GM12872 (cell line): ENCODE measurements around the gene ULBP1.

Experiments used
- TF ChIP-seq, protein P1 (sequence below): IDR thresholded peaks from 3 replicates; pipeline ENCODE4 v1.5.1; 2011; ENCODE audit warnings: low read depth, mild to moderate bottlenecking, low read length, moderate library complexity; ENCODE audit not compliant: insufficient read depth

ULBP1 gene

DNA sequence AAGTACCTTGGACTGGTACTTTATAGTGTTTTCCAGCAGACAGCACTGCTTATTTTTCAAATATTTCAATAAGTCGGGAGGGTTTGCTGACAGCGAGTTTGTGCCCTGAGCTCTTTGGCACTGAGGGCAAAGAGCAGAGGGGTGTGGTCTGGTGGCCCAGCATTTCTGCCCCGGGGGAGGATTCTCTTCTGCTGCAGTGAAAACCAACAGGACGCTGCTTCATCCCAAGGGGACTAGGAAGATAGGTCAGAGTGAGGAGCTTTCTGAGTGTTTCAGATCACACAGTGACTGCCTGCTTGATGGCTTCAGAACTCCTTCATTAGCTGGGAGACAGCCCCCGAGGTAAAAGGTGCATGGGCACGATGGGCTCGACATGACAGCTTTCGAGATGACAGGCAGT is 13.3 kb upstream of the ULBP1 start:
- TF ChIP-seq, protein P1, sequence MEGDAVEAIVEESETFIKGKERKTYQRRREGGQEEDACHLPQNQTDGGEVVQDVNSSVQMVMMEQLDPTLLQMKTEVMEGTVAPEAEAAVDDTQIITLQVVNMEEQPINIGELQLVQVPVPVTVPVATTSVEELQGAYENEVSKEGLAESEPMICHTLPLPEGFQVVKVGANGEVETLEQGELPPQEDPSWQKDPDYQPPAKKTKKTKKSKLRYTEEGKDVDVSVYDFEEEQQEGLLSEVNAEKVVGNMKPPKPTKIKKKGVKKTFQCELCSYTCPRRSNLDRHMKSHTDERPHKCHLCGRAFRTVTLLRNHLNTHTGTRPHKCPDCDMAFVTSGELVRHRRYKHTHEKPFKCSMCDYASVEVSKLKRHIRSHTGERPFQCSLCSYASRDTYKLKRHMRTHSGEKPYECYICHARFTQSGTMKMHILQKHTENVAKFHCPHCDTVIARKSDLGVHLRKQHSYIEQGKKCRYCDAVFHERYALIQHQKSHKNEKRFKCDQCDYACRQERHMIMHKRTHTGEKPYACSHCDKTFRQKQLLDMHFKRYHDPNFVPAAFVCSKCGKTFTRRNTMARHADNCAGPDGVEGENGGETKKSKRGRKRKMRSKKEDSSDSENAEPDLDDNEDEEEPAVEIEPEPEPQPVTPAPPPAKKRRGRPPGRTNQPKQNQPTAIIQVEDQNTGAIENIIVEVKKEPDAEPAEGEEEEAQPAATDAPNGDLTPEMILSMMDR: no peak

DNA sequence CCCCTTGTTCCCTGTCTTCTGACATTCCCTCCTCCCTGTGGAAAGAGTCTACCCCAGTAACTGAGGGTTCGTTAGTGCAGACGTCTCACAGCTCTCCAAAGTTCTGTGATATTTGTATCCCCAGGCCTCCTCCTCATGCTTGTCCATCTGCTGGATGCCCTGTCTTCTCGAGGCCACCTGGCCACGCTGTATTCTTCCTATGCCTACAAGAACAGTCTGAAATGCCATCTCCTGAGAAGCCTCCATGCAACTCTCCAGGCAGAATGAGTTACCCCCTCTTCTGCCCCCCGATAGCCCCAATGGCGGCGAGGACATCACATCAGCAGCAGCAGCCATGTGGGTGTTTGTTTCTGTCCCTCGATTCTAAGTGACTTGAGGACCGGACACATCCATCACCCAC is 12.6 kb upstream of the ULBP1 start:
- TF ChIP-seq, protein P1: no peak

DNA sequence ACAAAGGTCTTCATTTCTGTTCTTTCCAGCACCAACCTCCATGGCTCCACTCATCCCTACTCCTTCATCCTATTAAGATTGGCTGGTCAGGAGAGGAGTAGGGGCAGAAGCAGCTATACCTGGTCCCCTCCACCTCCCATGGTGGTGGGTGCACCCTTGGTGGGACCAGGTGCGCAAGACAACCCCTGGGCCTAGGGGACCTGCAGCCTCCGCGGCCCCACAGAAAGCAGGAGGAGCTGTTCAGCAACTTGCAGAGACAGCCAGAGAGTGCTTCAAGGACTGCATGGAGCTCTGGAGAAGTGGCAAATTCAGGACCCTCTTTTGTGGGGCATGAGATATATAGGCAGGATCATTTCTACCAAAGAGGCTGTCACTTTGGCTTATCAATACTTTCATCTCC is 12.1 kb upstream of the ULBP1 start:
- TF ChIP-seq, protein P1: no peak

DNA sequence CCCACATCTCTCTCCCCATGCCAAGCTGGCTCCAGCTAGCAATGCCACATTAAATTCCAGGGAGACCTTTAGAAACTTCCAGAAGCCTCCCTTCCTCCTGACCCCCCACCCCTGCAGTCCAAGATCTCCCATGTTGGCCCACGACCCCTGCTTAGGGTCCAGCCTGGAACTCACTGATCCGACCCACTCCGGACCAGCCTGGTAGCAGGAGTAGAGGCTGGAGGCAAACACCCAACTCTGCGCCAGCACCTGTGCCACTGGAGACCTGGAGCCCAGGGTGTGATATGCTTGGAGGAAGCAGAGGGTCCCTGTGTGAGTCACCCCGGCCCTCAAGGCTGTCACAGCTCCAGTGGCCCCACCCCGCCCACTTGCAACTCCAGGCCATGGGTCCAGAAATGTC is 3.3 kb upstream of the ULBP1 start:
- TF ChIP-seq, protein P1: no peak

DNA sequence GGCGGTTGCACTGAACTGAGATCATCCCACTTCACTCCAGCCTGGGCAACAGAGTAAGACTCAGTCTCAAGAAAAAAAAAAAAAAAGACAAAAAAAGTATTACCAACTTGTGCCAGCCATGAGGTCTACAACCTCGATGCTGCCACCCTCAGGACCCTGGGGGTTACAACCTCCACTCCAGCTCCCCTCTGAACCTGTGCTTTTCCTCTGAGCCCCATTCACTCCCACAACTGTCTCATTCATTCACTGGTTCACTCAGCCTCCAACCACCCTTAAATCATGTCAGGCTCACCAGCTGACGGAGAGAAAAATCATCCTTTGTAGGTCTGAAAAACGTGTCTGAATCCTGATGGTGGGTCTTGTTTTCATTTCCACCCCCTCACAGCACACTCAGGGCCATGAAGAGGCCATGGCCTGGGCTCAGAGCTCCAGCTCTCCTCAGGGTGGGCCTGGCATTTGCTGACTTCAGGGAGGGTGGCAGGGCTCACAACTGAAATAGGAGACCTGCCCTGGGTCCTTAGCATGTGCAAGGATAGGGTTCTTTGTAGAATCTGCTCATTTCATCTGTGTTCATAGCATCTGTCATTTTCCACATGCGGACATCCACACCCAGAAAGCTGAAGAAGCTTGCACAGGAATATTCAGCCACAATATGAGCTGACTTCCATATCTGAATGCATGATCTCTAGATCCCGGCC is 1.9 kb upstream of the ULBP1 start:
- TF ChIP-seq, protein P1: peak; percentile 38; the same call in 1 of the 3 replicates

DNA sequence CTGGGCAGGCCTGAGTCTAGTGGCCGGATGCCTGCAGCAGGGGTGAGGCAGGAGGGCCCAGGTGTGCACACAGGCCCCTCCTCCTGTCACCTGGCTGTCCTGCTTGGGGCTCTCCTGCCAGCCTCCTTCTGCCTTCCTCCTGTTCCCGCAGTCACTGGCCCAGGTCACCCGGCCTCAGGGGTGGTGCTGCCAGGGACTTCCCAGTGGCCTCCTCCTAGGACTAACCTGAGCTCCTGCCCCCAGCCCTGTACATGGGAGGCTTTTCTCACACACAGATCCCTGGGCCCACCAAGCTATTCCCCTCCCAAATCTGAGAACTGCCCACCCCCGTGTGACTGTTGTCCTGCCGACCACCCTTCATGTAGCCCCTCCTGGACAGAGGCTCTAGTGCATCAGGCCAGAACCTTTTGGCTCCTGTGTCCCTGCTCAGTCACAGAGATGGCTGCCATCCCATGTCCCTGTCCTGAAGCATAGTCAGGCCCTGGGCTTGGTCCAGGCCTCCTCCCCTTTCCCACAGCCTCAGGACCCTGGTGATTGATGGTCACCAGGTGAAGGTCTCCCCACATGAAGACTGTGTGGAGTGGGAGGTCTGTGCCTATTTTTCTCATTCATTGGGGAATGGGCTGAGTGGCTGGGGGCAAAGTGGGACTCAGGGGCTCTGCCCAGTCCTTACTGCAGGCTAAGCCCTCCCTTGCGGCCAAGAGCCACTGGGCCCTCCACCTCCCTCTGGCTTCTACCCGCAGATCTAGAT is 1.1 kb upstream of the ULBP1 start:
- TF ChIP-seq, protein P1: no peak

DNA sequence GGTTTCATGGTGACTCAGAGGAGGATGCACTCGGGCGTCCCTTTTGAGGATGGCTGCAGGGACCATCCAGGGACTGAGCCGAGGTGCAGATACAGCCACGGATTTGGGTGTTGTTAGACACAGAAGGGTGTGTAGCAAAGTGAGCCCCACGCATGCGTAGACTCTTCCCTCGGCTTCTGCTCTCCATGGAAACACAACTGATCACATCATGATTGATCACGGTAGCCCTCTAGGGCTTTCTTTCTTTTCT is 606 bp upstream of the ULBP1 start:
- TF ChIP-seq, protein P1: no peak
